Measurements from ENCODE around the gene PCDHGA6. TPM values are rescaled to one million over a fixed set of nuclear protein-coding genes. Genes with fewer than 3 reads are reported as not detected.

Gene PCDHGA6
- total and polyA plus RNA-seq, 2 donors (not counting 1 experiment from before 2014, with no cell fraction given), result 3.9 to 4.8 TPM

- Histone ChIP-seq H3K9me3 (ENCODE audit: control insufficient read depth, insufficient read depth, low read depth, low read length) (peaks cover 11% of the 10 kb centered on the region), H4K20me1 (ENCODE audit: control insufficient read depth, extremely low read depth, insufficient read depth, low read length) (no peaks in the 10 kb centered on the region), H3K4me3 (replicated peaks in 1 of 4; ENCODE audit: control extremely low read depth in 1 of 4, insufficient read depth in 1 of 4, low read depth in 3 of 4, low read length in 4 of 4) (no peak overlapping the region), H3K27ac (ENCODE audit: insufficient read depth, low read length) (no peak overlapping the region), H3K27me3 (ENCODE audit: control insufficient read depth, insufficient read depth, low read length) (no peaks in the 10 kb centered on the region), H3K9ac (ENCODE audit: insufficient read depth, low read length) (no peak overlapping the region), H3K36me3 (ENCODE audit: control insufficient read depth, insufficient read depth, low read length) (peaks cover 2% of the 10 kb centered on the region), H3K4me2 (ENCODE audit: extremely low read depth, insufficient read depth, low read length) (peak overlapping the region; percentile 0), H2AFZ (ENCODE audit: low read length) (no peak overlapping the region), H3K79me2 (ENCODE audit: control insufficient read depth, insufficient read depth, low read length) (no peaks in the 10 kb centered on the region), H3K4me1 (ENCODE audit: control insufficient read depth, extremely low read depth, insufficient read depth, low read length) (no peaks in the 10 kb centered on the region)
- no peak for TF ChIP-seq CTCF (conservative IDR thresholded peaks at IDR 0.05 in 1 of 2, IDR thresholded peaks at IDR 0.05 in 1 of 2; ENCODE audit: low read depth in 1 of 2, low read length in 2 of 2)
- no peak for TF ChIP-seq EZH2 (IDR thresholded peaks at IDR 0.05; ENCODE audit: low read length, missing control alignments)
- DNase-seq (ENCODE audit: low read depth in 2 of 2), result no peak
These were observed 45.6 kb downstream of the PCDHGA6 start for GRCh38 chr5:141419074-141419880.

GRCh38 chr5:141420855-141421488, 47.3 kb downstream of the PCDHGA6 start, which contains the start of gene PCDHGA11:
TSS of gene PCDHGA11 (plus strand) at chr5:141421051. CDS start at chr5:141421228, 177 bp downstream.
- Histone ChIP-seq H3K27ac (ENCODE audit: insufficient read depth, low read length) (peak within 1 kb of the TSS; percentile 13), H3K79me2 (ENCODE audit: control insufficient read depth, insufficient read depth, low read length) (no peaks in the 10 kb centered on the region), H3K4me3 (replicated peaks in 1 of 4; ENCODE audit: control extremely low read depth in 1 of 4, insufficient read depth in 1 of 4, low read depth in 3 of 4, low read length in 4 of 4) (peak within 1 kb of the TSS; percentile 26 to 66 (median 50)), H3K9ac (ENCODE audit: insufficient read depth, low read length) (no peak within 1 kb of the TSS), H3K4me2 (ENCODE audit: extremely low read depth, insufficient read depth, low read length) (peak within 1 kb of the TSS; percentile 42), H4K20me1 (ENCODE audit: control insufficient read depth, extremely low read depth, insufficient read depth, low read length) (no peaks in the 10 kb centered on the region), H3K4me1 (ENCODE audit: control insufficient read depth, extremely low read depth, insufficient read depth, low read length) (no peaks in the 10 kb centered on the region), H3K36me3 (ENCODE audit: control insufficient read depth, insufficient read depth, low read length) (peaks cover 2% of the 10 kb centered on the region), H3K9me3 (ENCODE audit: control insufficient read depth, insufficient read depth, low read depth, low read length) (peaks cover 11% of the 10 kb centered on the region), H3K27me3 (ENCODE audit: control insufficient read depth, insufficient read depth, low read length) (no peaks in the 10 kb centered on the region), H2AFZ (ENCODE audit: low read length) (no peak within 1 kb of the TSS)
- TF ChIP-seq EZH2 (IDR thresholded peaks at IDR 0.05; ENCODE audit: low read length, missing control alignments) (no peak), CTCF (conservative IDR thresholded peaks at IDR 0.05 in 1 of 2, IDR thresholded peaks at IDR 0.05 in 1 of 2; ENCODE audit: low read depth in 1 of 2, low read length in 2 of 2) (peak; percentile 45 to 62)
- peak; percentile 56 to 75 for DNase-seq (ENCODE audit: low read depth in 2 of 2)

- no peak for TF ChIP-seq CTCF (conservative IDR thresholded peaks at IDR 0.05 in 1 of 2, IDR thresholded peaks at IDR 0.05 in 1 of 2; ENCODE audit: low read depth in 1 of 2, low read length in 2 of 2)
- TF ChIP-seq EZH2 (IDR thresholded peaks at IDR 0.05; ENCODE audit: low read length, missing control alignments), result no peak
- H2AFZ ChIP-seq (ENCODE audit: low read length), result no peak overlapping the region
- H3K9ac ChIP-seq (ENCODE audit: insufficient read depth, low read length), result no peak overlapping the region
- no peaks in the 10 kb centered on the region for H3K4me1 ChIP-seq (ENCODE audit: control insufficient read depth, extremely low read depth, insufficient read depth, low read length)
- peaks cover 2% of the 10 kb centered on the region for H3K36me3 ChIP-seq (ENCODE audit: control insufficient read depth, insufficient read depth, low read length)
- peak overlapping the region; percentile 26 to 66 (median 50) for H3K4me3 ChIP-seq (replicated peaks in 1 of 4; ENCODE audit: control extremely low read depth in 1 of 4, insufficient read depth in 1 of 4, low read depth in 3 of 4, low read length in 4 of 4)
- DNase-seq (ENCODE audit: low read depth in 2 of 2), result peak in 1 of 2 donors; percentile 34
- H4K20me1 ChIP-seq (ENCODE audit: control insufficient read depth, extremely low read depth, insufficient read depth, low read length), result no peaks in the 10 kb centered on the region
- H3K27ac ChIP-seq (ENCODE audit: insufficient read depth, low read length), result no peak overlapping the region
- H3K4me2 ChIP-seq (ENCODE audit: extremely low read depth, insufficient read depth, low read length), result peak overlapping the region; percentile 42
- H3K79me2 ChIP-seq (ENCODE audit: control insufficient read depth, insufficient read depth, low read length), result no peaks in the 10 kb centered on the region
- peaks cover 11% of the 10 kb centered on the region for H3K9me3 ChIP-seq (ENCODE audit: control insufficient read depth, insufficient read depth, low read depth, low read length)
- no peaks in the 10 kb centered on the region for H3K27me3 ChIP-seq (ENCODE audit: control insufficient read depth, insufficient read depth, low read length)
These were observed 47.8 kb downstream of the PCDHGA6 start for GRCh38 chr5:141421489-141421855.
